ENCODE measurements around the gene WNT11.

DNA sequence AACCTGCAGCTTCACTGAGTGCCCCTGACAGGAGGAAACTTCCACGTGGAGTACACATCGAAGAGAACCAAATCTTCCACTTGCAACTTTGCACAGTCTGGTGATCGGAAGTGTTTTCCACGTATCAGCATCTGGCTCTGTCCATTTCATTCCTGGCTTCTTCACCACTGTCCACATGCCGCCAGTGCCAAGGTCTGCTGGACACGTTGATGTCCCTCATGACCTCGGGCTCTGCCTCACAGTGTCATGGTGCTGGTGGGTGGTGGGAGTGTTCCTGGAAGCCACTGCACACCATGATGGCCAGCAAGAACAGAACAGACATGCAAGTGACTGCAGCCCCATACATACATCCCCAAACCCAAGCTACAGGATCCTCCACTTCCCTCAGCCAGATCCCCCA is 48.4 kb downstream of the WNT11 start:
- TF ChIP-seq ZBTB21 (CRISPR knock-in tag; IDR thresholded peaks at IDR 0.05) (no peak), YY1 (IDR thresholded peaks at IDR 0.05; ENCODE audit: insufficient read depth, insufficient replicate concordance, low read depth, low read length) (no peak), NR2F6 (IDR thresholded peaks at IDR 0.05) (no peak), NR2F6 (CRISPR knock-in tag; IDR thresholded peaks at IDR 0.05) (no peak), DDIT3 (CRISPR knock-in tag; IDR thresholded peaks at IDR 0.05) (no peak), ZNF709 (CRISPR knock-in tag; IDR thresholded peaks at IDR 0.05) (no peak), TAF15 (IDR thresholded peaks at IDR 0.05; ENCODE audit: low read depth, low read length, poor library complexity, severe bottlenecking) (no peak), U2AF1 (optimal IDR thresholded peaks at IDR 0.05; ENCODE audit: low read depth, low read length) (no peak), MEF2D (CRISPR knock-in tag; IDR thresholded peaks at IDR 0.05) (no peak), STAT6 (CRISPR knock-in tag; IDR thresholded peaks at IDR 0.05; ENCODE audit: borderline replicate concordance) (no peak), CTCF (CRISPR knock-in tag; IDR thresholded peaks at IDR 0.05) (no peak)
- TF ChIP-seq, protein P1, sequence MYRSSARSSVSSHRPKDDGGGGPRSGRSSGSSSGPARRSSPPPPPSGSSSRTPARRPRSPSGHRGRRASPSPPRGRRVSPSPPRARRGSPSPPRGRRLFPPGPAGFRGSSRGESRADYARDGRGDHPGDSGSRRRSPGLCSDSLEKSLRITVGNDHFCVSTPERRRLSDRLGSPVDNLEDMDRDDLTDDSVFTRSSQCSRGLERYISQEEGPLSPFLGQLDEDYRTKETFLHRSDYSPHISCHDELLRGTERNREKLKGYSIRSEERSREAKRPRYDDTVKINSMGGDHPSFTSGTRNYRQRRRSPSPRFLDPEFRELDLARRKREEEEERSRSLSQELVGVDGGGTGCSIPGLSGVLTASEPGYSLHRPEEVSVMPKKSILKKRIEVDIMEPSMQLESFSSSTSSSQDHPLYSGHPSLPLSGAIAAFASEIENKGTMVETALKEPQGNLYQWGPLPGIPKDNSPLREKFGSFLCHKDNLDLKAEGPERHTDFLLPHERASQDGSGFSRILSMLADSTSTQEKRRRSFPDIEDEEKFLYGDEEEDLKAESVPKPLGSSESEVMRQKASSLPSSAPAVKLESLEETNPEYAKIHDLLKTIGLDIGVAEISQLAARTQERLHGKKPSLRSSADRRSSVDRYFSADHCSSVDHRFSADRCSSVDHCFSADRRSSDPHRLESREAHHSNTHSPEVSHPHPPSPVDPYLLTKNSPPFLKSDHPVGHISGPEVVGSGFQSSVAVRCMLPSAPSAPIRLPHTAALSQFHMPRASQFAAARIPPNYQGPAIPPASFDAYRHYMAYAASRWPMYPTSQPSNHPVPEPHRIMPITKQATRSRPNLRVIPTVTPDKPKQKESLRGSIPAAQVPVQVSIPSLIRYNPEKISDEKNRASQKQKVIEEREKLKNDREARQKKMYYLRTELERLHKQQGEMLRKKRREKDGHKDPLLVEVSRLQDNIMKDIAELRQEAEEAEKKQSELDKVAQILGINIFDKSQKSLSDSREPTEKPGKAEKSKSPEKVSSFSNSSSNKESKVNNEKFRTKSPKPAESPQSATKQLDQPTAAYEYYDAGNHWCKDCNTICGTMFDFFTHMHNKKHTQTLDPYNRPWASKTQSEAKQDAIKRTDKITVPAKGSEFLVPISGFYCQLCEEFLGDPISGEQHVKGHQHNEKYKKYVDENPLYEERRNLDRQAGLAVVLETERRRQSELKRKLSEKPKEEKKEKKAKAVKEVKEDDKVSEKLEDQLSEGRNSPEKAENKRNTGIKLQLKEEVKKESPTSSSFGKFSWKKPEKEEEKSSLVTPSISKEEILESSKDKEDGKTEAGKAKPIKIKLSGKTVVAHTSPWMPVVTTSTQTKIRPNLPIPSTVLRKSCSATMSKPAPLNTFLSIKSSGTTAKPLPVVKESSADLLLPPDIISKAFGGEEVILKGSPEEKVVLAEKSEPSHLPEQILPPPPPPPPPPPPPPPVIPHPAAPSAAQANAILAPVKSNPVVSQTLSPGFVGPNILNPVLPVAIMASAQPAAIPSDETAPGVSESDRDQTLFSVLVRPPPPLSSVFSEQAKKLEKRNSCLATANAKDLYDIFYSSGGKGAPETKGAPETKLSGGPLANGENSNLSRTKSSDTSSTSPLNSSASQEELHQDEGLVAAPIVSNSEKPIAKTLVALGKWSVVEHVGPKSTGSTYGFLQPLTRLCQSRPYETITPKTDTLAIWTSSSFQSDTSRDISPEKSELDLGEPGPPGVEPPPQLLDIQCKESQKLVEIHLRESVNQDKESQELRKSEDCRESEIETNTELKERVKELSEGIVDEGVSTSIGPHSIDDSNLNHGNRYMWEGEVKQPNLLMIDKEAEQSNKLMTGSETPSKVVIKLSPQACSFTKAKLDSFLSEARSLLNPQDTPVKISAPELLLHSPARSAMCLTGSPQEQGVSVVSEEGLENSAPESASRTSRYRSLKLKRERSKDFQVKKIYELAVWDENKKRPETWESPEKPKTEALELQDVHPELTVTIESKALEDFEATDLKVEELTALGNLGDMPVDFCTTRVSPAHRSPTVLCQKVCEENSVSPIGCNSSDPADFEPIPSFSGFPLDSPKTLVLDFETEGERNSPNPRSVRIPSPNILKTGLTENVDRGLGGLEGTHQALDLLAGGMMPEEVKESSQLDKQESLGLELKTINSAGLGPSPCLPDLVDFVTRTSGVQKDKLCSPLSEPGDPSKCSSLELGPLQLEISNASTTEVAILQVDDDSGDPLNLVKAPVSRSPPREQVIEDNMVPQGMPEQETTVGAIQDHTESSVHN (CRISPR knock-in tag; IDR thresholded peaks at IDR 0.05), result no peak
